ENCODE results near the gene TSPAN10.

Gene TSPAN10

GRCh38 chr17:81691608-81692007 is 54.6 kb downstream of the TSPAN10 start:
- H3K4me3 ChIP-seq (replicated peaks; ENCODE audit: low read depth, low read length) = no peak overlapping the region
- no peak for TF ChIP-seq CTCF (IDR thresholded peaks at IDR 0.05; ENCODE audit: low read depth, low read length, missing control alignments)
- no peak for DNase-seq (ENCODE audit: extremely low read depth, low read depth)

- DNase-seq (ENCODE audit: extremely low read depth, low read depth) = no peak
- no peak for TF ChIP-seq CTCF (IDR thresholded peaks at IDR 0.05; ENCODE audit: low read depth, low read length, missing control alignments)
- H3K4me3 ChIP-seq (replicated peaks; ENCODE audit: low read depth, low read length) = no peak overlapping the region
Measured at GRCh38 chr17:81693509-81694210, 56.7 kb downstream of the TSPAN10 start.

GRCh38 chr17:81694810-81695209 is 57.8 kb downstream of the TSPAN10 start:
- no peak for DNase-seq (ENCODE audit: extremely low read depth, low read depth)
- no peak for TF ChIP-seq CTCF (IDR thresholded peaks at IDR 0.05; ENCODE audit: low read depth, low read length, missing control alignments)
- no peak overlapping the region for H3K4me3 ChIP-seq (replicated peaks; ENCODE audit: low read depth, low read length)

GRCh38 chr17:81695211-81695610 is 58.2 kb downstream of the TSPAN10 start:
- H3K4me3 ChIP-seq (replicated peaks; ENCODE audit: low read depth, low read length) = no peak overlapping the region
- no peak for DNase-seq (ENCODE audit: extremely low read depth, low read depth)
- no peak for TF ChIP-seq CTCF (IDR thresholded peaks at IDR 0.05; ENCODE audit: low read depth, low read length, missing control alignments)

- H3K4me3 ChIP-seq (replicated peaks; ENCODE audit: low read depth, low read length) = no peak overlapping the region
- no peak for DNase-seq (ENCODE audit: extremely low read depth, low read depth)
- no peak for TF ChIP-seq CTCF (IDR thresholded peaks at IDR 0.05; ENCODE audit: low read depth, low read length, missing control alignments)
Measured at GRCh38 chr17:81695801-81696200, 58.8 kb downstream of the TSPAN10 start.

- DNase-seq (ENCODE audit: extremely low read depth, low read depth) = no peak
- no peak for TF ChIP-seq CTCF (IDR thresholded peaks at IDR 0.05; ENCODE audit: low read depth, low read length, missing control alignments)
- no peak overlapping the region for H3K4me3 ChIP-seq (replicated peaks; ENCODE audit: low read depth, low read length)
Measured at GRCh38 chr17:81696218-81696941, 59.4 kb downstream of the TSPAN10 start.
